ENCODE measurements around the gene EXOSC5. TPM values are rescaled to one million over a fixed set of nuclear protein-coding genes. Genes with fewer than 3 reads are reported as not detected.

Gene EXOSC5
- total and polyA plus RNA-seq, 2 donors (not counting 1 experiment from before 2014, with no cell fraction given): 14.1 to 41.4 TPM

DNA sequence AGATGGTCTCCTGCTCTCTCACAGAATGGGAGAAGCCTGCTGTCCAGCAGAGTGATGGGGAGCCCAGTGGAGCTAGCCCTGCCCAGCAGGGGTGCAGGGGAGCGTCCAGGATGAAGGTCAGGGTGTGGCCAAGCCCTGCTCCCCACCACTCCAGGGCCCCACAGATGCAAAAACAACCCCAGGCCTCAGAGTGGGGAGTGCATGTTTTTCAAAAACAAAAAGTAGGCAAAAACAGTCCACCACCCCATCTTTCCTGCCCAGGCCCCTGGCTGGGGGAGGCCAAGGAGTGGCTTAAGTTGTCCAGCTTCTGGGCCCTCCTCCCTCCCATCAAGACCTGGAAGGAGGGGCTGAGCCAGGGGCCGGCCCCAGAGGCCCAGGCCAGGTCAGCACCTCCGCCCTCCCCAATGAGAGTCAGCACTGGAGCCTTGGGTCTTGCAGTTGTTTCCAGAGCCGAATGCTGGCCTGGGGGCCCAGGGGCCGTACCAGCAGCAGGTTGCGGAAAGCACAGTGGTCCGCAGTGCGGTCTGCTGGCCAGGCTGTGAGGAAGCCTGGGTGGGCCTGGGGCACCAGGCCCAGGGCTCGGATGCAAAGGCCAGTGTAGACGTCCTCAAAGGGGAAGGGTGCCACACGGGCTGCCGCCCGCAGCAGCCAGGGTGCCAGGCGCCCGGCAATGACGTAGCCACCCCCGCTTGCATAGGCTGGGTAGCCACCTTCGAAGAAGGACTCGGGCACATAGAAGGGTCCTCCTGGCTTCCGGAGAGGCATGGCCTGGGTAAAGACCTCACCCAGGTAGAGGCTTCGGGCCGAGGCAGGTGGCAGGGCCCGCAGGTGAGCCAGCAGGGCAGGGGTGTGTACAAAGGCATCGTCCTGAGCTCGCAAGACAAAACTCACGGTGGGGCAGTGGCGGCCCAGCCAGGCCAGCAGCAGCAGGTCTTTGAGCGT lies 28.3 kb upstream of the EXOSC5 start:
- Mint-ChIP-seq H3K9me3 (ENCODE audit: insufficient read depth) (no peaks in the 10 kb centered on the region), H3K4me3 (no peak overlapping the region), H3K4me1 (peaks cover 13% of the 10 kb centered on the region), H3K27ac (peak overlapping the region; percentile 20), H3K27me3 (no peaks in the 10 kb centered on the region)
- Histone ChIP-seq H3K4me1 (ENCODE audit: control insufficient read depth in 2 of 2, insufficient read depth in 2 of 2, low read length in 2 of 2) (peaks cover 12 to 15% of the 10 kb centered on the region in 2 donors), H2AFZ (ENCODE audit: insufficient read depth, low read depth, low read length, poor library complexity, severe bottlenecking) (no peak overlapping the region), H3K79me2 (ENCODE audit: control insufficient read depth, insufficient read depth, low read length) (peaks cover 4% of the 10 kb centered on the region), H3K27ac (ENCODE audit: low read length in 2 of 2) (no peak overlapping the region), H3K4me2 (replicated peaks; ENCODE audit: low read depth, low read length, poor library complexity, severe bottlenecking) (no peak overlapping the region), H3K36me3 (replicated peaks in 1 of 2; ENCODE audit: control extremely low read depth in 1 of 2, control insufficient read depth in 1 of 2, extremely low read depth in 1 of 2, insufficient read depth in 2 of 2, low read length in 1 of 2) (peaks cover 0 to 47% of the 10 kb centered on the region in 2 experiments), H3K27me3 (replicated peaks in 1 of 4; ENCODE audit: control extremely low read depth in 1 of 4, control insufficient read depth in 3 of 4, insufficient read depth in 4 of 4, low read length in 3 of 4) (no peaks in the 10 kb centered on the region), H4K20me1 (ENCODE audit: control insufficient read depth, insufficient read depth, low read length, poor library complexity, severe bottlenecking) (peaks cover 14% of the 10 kb centered on the region), H3K4me3 (ENCODE audit: control extremely low read depth in 1 of 5, extremely low read depth in 1 of 5, insufficient read depth in 1 of 5, low read depth in 2 of 5, low read length in 4 of 5) (no peak overlapping the region), H3K9me3 (ENCODE audit: control extremely low read depth in 1 of 3, control insufficient read depth in 2 of 3, insufficient read depth in 1 of 3, low read length in 2 of 3) (no peaks in the 10 kb centered on the region), H3K9ac (ENCODE audit: low read length) (no peak overlapping the region)
- POLR2A ChIA-PET: interaction anchor here (0.7 kb wide), 1 partner anchor 57 kb away, joined by 3 read pairs; no protein-coding TSS in a partner anchor
- 98% methylated on average over 27 of the region's 28 CpGs for WGBS (ENCODE audit: insufficient coverage)
- intact Hi-C loops (cut with micrococcal nuclease): no loop called here
- TF ChIP-seq, protein P1, sequence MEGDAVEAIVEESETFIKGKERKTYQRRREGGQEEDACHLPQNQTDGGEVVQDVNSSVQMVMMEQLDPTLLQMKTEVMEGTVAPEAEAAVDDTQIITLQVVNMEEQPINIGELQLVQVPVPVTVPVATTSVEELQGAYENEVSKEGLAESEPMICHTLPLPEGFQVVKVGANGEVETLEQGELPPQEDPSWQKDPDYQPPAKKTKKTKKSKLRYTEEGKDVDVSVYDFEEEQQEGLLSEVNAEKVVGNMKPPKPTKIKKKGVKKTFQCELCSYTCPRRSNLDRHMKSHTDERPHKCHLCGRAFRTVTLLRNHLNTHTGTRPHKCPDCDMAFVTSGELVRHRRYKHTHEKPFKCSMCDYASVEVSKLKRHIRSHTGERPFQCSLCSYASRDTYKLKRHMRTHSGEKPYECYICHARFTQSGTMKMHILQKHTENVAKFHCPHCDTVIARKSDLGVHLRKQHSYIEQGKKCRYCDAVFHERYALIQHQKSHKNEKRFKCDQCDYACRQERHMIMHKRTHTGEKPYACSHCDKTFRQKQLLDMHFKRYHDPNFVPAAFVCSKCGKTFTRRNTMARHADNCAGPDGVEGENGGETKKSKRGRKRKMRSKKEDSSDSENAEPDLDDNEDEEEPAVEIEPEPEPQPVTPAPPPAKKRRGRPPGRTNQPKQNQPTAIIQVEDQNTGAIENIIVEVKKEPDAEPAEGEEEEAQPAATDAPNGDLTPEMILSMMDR (IDR thresholded peaks at IDR 0.05): no peak
- no peak for TF ChIP-seq EZH2 (IDR thresholded peaks at IDR 0.05; ENCODE audit: borderline replicate concordance, insufficient read depth, low read depth, low read length, poor library complexity, severe bottlenecking)
- DNase-seq (no peak), ATAC-seq (ENCODE audit: low read depth) (no peak)
- CTCF ChIA-PET: interaction anchor here (0.7 to 1.4 kb wide), 2 partner anchors 24 to 25 kb away, joined by 3 to 5 read pairs; no protein-coding TSS in a partner anchor
